GM12878 (cell line): Measurements from ENCODE around the gene MAML2. TPM values are rescaled to one million over a fixed set of nuclear protein-coding genes. Genes with fewer than 3 reads are reported as not detected.
A peak's percentile ranks its signal among the peaks of the same experiment; 100 is the strongest.

Source experiments
- CBX5 ChIP-seq: sonication (generic); IDR thresholded peaks from 2 replicates; pipeline ENCODE4 v1.6.1; 2016; ENCODE audit warnings: low read depth, moderate library complexity, mild to moderate bottlenecking, inconsistent platforms
- CEBPB ChIP-seq, 2 experiments: fragments of 150-350 bp in 1 of 2; IDR thresholded peaks; 2 replicates each; pipeline ENCODE4 v1.6.1; 2012 to 2014; ENCODE audit warnings: low read depth in 2 of 2, low read length in 2 of 2, borderline replicate concordance in 1 of 2, inconsistent platforms in 1 of 2
- CEBPZ ChIP-seq: fragments of 150-350 bp; IDR thresholded peaks from 2 replicates; pipeline ENCODE4 v1.6.1; 2016; ENCODE audit warnings: low read depth, low read length
- DPF2 ChIP-seq: fragments of 450-650 bp; IDR thresholded peaks from 2 replicates; pipeline ENCODE4 v1.6.1; 2017; ENCODE audit warnings: mild to moderate bottlenecking
- ETV6 ChIP-seq, 2 experiments: fragments of 450-650 bp in 1 of 2; IDR thresholded peaks in 1 of 2; conservative IDR thresholded peaks in 1 of 2; 2 replicates each; pipeline ENCODE4 v1.6.1; 2014; ENCODE audit warnings: antibody characterized with exemption in 1 of 2, borderline replicate concordance in 1 of 2, low read depth in 1 of 2, mild to moderate bottlenecking in 1 of 2, moderate library complexity in 1 of 2
- KLF5 ChIP-seq: fragments of 450-650 bp; IDR thresholded peaks from 2 replicates; pipeline ENCODE4 v1.6.1; 2014; ENCODE audit warnings: mild to moderate bottlenecking; ENCODE audit not compliant: partially characterized antibody
- NKRF ChIP-seq: fragments of 450-650 bp; conservative IDR thresholded peaks from 2 replicates; pipeline ENCODE4 v1.6.1; 2017; ENCODE audit warnings: mild to moderate bottlenecking, moderate library complexity
- SKIL ChIP-seq: fragments of 450-650 bp; IDR thresholded peaks from 2 replicates; pipeline ENCODE4 v1.6.1; 2017; ENCODE audit warnings: mild to moderate bottlenecking, low read depth, inconsistent platforms; ENCODE audit not compliant: poor library complexity, severe bottlenecking
- TAF1 ChIP-seq: IDR thresholded peaks from 2 replicates; pipeline ENCODE4 v1.6.1; 2011; ENCODE audit warnings: mild to moderate bottlenecking, low read depth, low read length, borderline replicate concordance
- ZBTB4 ChIP-seq: fragments of 450-650 bp; formaldehyde crosslinking; IDR thresholded peaks from 2 replicates; pipeline ENCODE4 v1.4.0; 2022; ENCODE audit warnings: mild to moderate bottlenecking, moderate library complexity
- ZNF384 ChIP-seq: IDR thresholded peaks from 2 replicates; pipeline ENCODE4 v1.6.1; 2012; ENCODE audit warnings: low read depth, mild to moderate bottlenecking, low read length, improper control_type of control experiment, borderline replicate concordance
- ZNF687 ChIP-seq: fragments of 450-650 bp; IDR thresholded peaks from 2 replicates; pipeline ENCODE4 v1.6.1; 2017; ENCODE audit warnings: mild to moderate bottlenecking, moderate library complexity
- ZSCAN29 ChIP-seq: fragments of 450-650 bp; IDR thresholded peaks from 2 replicates; pipeline ENCODE4 v1.6.1; 2017; ENCODE audit warnings: mild to moderate bottlenecking, moderate library complexity
- polyA plus RNA-seq, 11 experiments: library from polyadenylated mRNA; depleted of rRNA in 4 of 11; unstranded in 6 of 11; stranded (reverse) in 5 of 11; fragments of >200 nt; fragmentation: Nextera tagmentation in 4 of 11; fragmentation: Illumina TruSeq in 1 of 11; extraction: Ambion mirVana in 4 of 11; extraction: Trizol in 1 of 11; gene quantifications; 1 replicate in 1 of 11; 2 replicates in 10 of 11; pipeline versions ENCODE4 v1.2.1 to v1.2.3, GENCODE V29; 2011 to 2016; ENCODE audit warnings: inconsistent platforms in 2 of 11, missing spikeins in 2 of 11, low read depth in 1 of 11
- total RNA-seq, 4 experiments: library from RNA; depleted of rRNA in 3 of 4; stranded (reverse); fragments of >200 nt in 3 of 4; fragmentation: Illumina TruSeq in 1 of 4; extraction: Trizol in 1 of 4; gene quantifications; 2 replicates each; pipeline versions ENCODE4 v1.2.1 to v1.2.3, GENCODE V29; 2013 to 2021

Gene MAML2
- total and polyA plus RNA-seq, 10 of the 15 experiments (the other 5 are each of a cell fraction or from before 2014, with no cell fraction given), result 2.5 to 15.1 (median 12.0) TPM

GRCh38 chr11:96267496-96268032 lies 75.4 kb downstream of the MAML2 start (continued):
- TF ChIP-seq SKIL (peak; percentile 90), ZNF384 (no peak), NKRF (no peak), ZSCAN29 (no peak), ZNF687 (no peak), KLF5 (no peak), TAF1 (peak; percentile 41; the same call in 1 of the 2 replicates), CEBPZ (no peak), CEBPB (IDR thresholded peaks at IDR 0.05; ENCODE audit: borderline replicate concordance in 1 of 2, low read depth in 2 of 2, low read length in 2 of 2) (no peak; a peak in 1 of 4 replicates), DPF2 (peak; percentile 84), CBX5 (peak; percentile 74; the same call in 1 of the 2 replicates), ZBTB4 (CRISPR knock-in tag) (no peak), ETV6 (conservative IDR thresholded peaks at IDR 0.05 in 1 of 2, IDR thresholded peaks at IDR 0.05 in 1 of 2; ENCODE audit: borderline replicate concordance in 1 of 2, low read depth in 1 of 2) (peak in 1 of 2 experiments; percentile 76; a peak in 1 of 4 replicates)
